Activated CD8-positive, alpha-beta memory T cell treated with anti-CD3 and anti-CD28 coated beads for 1 hour (primary cell): ENCODE data around the gene NVL.
"Not testable (repeated sequence)": the region's sequence is repeated elsewhere in the genome, so short reads cannot be mapped to it uniquely, and the experiment has no call there.

Experiments used
- DNase-seq, 2 donors: peaks; one replicate each; pipeline ENCODE4 v3.0.0-alpha.2; 2020; ENCODE audit warnings: low read depth in 1 of 2; ENCODE audit errors: extremely low read depth in 1 of 2

NVL gene

DNA sequence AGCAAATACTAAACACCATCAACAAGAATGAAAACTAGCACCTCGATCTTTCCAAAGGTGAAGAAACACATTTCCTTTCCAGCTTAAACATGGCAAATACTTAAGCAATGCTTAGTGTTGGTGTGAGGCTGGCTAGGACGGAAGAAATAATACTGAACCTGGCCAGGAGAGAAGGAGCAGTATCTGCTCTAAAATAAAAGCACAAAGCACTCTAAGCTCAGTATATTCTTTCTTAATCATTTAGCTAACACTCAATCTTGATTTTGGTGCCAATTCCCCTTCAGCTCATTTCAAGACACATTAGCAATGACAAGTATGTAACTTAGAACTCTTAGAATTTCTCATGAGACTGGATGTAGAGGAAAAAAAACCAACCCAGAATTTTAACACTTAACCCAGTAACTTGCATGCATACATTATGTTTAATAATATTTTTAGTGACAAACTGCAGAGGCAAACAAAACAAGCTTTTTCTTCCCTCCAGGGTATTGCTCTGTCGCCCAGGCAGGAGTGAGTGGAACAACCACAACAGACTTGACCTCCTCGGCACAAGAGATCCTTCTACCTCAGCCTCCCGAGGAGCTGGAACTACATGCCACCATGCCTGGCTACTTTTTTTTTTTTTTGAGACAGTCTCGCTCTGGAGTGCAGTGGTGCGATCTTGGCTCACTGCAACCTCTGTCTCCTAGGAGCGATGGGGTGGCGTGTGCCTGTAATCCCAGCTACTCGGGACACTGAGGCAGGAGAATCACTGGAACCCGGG, 92.7 kb downstream of the NVL start:
- DNase-seq = no peak

GRCh38 chr1:224235813-224236493, 94.0 kb downstream of the NVL start:
- no peak for DNase-seq

GRCh38 chr1:224234017-224234416, 96.0 kb downstream of the NVL start:
- no peak for DNase-seq

GRCh38 chr1:224226849-224227502, 103.0 kb downstream of the NVL start:
- DNase-seq = no peak

DNA sequence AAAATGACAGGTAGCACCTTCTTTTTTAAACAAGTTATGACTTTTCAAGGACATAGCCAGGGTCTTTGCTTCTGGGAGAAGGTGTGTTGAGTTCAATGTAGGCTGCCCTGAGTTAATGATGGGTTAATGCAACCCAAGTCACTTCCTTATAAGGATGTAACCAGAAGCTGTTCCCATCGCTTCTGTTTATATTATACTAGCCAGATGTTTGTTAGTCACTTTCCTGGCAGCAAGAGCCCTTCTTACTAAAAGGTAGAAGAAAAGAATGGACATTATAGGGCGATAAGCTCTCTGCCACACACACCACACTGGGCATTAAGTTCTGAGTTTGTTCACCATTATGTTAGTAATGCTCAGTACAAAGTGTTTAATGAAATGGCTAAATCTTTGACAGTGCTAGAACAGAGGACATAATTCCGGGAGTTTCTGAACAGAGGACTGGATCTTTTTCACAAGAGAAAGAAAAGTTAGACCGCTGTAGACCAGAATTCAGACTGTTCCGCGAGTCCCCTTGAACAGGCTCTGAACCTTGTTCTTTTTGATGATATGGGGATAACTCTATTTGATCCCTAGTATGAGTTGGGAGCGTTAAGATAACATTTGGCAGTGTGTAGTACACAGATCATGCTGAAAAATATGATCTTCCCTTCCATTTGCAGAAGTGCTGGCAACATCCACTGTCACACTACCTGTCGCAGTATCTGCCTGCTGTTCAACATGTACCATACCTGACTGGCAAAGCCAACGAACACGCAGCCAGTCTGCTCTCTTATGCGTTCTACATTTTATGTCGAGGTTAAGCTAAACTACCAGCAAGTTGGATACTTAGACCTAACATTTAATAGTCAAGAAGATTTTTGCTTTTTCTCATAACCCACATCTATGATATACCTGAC, 105.9 kb downstream of the NVL start:
- DNase-seq = no peak

- DNase-seq = no peak
These were observed 110.3 kb downstream of the NVL start for GRCh38 chr1:224219612-224220059.

GRCh38 chr1:224219011-224219611, 110.9 kb downstream of the NVL start:
- no peak for DNase-seq

- no peak for DNase-seq
These were observed 112.0 kb downstream of the NVL start for GRCh38 chr1:224217655-224218623.

DNA sequence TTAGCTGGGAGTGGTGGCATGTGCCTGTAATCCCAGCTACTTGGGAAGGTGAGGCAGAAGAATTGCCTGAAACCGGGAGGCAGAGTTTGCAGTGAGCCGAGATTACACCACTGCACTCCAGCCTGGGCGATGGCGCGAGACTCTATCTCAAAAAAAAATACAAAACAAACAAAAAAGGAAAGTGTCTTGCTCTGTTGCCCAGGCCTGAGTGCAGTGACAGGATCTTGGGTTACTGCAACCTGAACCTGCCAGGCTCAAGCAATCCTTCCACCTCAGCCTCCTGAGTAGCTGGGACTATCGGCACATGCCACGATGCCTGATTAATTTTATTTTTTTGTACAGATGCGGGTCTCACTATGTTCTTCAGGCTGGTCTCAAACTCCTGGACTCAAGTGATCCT, 113.6 kb downstream of the NVL start:
- DNase-seq = no peak

DNA sequence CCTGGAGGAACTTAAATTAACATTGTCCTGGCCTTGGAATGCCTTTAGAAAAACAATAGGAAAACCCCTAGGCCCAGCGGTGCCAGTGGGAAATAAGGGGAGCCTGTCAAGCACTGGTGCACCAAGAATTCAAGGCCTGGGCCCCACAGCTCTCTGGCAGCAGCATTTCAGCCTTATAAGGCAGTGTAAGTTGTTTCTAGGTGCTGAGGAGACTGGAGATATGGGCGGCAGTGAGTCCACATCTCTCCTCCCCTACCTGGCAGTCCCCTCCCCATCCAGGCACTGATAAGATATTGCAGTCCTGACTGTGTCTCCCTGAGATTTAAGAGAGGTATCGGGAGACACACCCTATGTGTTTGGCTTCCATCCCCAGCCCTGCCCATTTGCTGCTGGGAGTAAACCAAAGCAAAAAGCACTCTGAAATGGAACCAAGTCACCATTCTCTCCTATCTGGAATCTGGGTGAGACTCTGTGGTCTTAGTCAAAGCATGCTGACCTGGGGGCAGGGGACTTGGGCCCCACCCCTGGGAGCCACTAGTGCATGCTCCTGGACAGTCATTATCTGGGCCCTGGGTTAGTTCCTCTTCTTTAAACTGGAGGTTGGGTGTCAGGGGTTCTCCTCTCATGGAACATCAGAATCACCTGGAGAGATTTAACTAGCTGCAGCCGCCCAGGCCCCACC, 116.4 kb downstream of the NVL start:
- no peak for DNase-seq

GRCh38 chr1:224212618-224213061, 117.3 kb downstream of the NVL start:
- no peak for DNase-seq

DNA sequence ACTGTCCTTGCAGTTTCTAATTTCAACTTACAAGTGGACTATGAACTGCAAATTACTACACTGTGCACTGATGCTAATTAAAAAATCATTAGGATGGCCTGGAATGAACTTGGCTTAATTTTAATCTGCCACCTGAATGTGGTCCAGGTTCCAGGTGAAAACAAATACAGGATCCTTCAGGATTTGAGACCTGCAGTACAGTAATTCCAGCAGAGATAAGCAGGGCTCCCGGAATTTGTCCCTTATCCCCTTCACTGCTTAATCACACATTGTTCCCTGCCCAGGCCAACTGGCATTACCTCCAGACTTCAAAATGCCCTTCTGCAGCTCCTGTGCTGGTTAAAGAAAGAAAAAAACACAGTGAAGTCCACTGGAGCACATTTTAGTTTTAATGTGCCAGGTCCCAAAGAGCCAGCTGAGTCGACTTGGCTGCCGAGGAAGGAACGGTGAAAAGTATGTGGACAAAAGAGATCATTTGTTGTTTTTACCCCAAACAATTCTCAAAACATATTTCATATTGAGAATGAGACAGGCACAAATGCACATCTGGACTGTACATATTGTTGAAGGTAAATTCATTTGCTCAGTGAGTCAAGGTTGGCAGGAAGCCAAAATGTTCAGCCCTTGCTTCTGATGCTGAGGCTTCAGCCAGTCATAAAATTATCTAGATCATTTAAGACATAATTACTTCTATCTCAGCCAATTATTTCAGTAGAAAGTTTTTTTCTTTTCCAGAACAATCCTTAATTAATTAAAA, 118.6 kb downstream of the NVL start:
- DNase-seq = no peak

DNA sequence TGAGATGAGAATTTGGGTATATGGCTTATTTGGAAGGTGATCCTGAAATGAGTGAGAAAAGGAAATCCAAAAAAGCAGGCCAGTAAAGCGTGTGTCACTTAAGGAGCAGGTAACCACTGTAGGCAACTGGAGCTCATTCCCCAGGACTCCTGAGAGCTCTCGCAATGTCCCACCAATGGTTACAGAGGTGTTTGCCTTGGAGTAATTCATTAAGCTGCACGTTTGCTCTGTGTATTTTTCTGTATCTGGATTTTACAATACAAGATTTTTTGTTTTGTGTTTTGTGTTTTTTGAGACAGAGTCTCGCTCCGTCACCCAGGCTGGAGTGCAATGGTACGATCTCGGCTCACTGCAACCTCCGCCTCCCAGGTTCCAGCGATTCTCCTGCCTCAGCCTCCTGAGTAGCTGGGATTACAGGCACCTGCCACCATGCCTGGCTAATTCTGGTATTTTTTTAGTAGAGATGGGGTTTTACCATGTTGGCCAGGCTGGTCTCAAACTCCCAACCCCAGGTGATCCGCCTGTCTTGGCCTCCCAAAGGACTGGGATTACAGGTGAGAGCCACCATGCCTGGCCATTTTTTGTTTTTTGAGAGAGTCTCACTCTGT, 123.9 kb downstream of the NVL start:
- DNase-seq = not testable (repeated sequence)

- no peak for DNase-seq
These were observed 124.5 kb downstream of the NVL start for GRCh38 chr1:224205438-224205840.

- no peak for DNase-seq
These were observed 126.5 kb downstream of the NVL start for GRCh38 chr1:224203243-224204016.

GRCh38 chr1:224201853-224202252, 128.1 kb downstream of the NVL start:
- DNase-seq = no peak

- no peak for DNase-seq
These were observed 128.6 kb downstream of the NVL start for GRCh38 chr1:224201383-224201782.
